EL (cell line): ENCODE results near the gene TJP2.
A peak's percentile ranks its signal among the peaks of the same experiment; 100 is the strongest.

Experiments
- DNase-seq: peaks from one replicate; pipeline ENCODE4 v3.0.0-alpha.2; 2016

The TJP2 gene

DNA sequence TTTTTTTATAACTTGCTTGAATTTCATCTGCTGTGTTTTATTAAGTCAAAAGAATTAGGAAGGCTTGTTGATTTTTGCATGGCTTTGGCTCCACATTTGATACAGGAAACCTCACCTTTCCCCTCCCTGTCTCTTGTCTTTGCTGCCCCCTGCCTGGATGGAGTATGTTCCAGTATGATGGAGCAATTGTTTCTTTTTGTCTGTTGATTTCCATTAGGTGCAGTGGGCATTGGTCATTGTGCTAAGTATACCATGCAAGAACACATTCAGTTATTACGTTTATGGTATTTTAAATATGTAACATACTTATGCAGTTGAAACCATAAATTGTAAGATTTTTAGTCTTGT is 19.6 kb downstream of the TJP2 start:
- DNase-seq: no peak

DNA sequence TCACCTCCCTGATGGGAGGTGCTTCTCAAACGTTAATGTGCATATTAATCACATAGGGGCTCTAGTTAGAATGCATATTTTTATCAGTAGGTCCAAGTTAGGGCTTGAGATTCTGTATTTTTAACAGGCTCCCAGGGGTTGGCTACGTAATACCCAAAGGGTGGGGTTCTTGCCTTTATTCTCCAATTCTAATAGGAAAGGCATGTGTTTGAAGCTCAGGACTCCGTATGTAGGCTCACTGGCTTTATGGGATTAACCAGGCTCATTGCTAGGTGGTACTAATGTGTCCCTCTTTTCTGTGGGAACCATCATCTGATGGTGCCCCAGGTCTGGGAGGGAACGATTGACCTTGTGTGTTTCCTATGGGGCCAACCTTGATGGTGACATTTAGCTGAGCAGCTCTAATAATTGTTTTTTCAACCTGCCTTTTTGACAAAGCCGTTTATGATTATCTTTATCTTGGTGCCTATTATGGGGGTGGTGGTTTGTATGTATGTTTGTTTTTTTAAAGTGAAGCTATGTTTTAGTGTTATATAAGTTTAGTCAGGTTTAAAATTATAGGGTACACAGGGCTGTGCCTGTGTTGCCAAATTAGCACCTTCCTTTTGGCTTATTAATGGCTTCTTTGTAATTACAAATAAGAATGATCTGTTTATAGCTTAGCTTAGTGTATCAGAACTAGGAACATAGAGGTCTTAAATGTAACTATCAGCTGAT is 20.8 kb downstream of the TJP2 start:
- no peak for DNase-seq

DNA sequence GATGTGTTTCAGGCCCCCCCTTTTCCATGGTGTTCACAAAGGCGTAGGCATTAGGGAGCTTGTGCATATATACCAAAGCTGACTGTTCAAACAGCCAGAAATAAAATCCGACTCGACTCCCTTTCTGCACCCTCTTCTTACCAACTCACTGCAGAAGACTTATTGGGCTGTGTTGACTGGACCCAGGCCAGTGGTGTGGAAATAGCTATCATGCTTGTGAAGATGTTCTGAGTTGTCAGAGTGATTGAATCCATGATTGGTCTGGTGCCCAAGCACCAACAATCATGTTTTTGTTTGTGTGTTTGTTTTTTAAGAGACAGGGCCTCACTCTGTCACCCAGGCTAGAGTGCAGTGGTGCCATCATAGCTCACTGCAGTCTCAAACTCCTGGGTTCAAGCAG is 21.6 kb downstream of the TJP2 start:
- no peak for DNase-seq

DNA sequence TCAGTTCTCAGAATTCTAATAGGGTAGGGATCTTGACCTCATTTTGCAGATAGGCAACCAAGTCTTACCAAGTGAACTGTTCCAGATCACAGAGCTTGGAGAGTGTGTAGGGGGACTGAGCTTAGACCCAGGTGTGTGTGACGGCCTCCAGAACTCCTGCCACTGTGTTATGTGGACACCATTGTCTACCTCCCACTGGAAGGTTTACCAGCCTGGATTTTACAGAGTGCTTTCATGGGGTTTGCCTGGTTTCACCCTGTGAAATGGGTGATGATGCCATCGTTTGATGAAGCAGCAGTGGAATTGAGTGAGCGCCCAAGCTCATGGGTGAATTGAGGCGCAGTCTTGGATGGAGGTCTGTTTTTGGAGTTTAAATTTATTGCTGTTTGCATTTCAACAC is 23.6 kb downstream of the TJP2 start:
- DNase-seq: no peak

DNA sequence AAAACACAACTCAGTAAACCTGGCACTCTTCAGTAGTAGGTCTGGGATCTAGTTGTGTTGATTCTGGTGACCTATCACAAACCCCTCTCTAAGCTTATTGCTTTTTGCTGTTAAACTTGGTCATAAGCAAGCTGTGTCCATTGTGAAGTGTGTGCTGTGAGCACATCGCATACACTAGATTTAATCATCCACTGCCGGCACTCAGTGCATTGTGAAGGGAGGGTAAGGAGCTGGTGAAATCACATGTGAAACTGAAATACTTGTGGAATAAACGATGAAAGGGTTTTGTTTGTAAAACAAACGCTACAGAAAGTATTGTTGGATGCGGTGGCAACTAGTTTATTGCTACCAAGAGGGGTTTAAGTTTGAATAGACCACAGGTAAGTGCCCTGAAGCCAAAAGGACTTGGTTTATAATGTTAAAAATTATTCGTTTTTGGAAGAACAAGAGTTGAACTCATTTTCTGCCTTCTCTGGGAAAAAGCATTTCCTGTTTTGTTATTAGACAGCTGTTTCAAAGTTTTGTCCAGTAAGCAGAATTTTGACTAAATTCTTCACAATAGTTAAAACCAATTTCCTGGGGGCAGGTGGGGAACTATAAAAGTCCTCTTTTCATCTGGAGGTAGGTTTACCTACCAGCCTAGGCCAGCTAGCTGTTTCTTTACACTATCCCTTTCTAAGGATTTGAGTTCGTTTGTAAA is 24.6 kb downstream of the TJP2 start:
- no peak for DNase-seq

DNA sequence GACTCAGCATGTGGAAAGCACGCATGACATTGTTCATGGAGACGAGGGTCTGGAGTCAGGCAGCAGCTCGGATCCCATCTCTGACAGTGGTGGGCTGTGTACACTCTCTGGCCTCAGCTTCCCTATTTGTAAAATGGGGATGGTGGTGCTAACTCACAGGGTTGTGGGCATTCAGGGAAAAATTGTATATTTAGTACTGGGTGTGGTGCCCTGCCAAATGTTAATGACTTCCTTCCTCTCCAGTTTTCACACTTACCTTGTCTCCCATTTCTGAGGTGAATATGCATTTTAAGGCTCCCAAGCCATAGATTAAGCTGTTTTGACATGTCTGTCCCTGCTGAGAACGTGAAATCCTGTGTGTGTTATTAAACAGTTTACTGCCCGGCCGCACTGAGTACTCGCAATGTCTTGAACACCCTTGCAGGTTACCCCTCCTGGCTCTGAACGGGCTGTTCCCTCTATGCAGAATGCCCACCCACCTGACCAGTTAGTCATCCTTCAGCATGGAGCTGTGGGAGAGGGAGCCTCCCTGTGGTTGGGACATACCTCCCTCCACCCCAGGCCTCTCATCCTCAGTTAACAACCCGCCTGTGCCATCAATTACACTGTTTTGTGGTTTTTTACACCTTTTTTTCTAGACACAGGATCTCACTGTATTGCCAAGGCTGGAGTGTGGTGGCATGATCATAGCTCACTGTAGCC is 25.8 kb downstream of the TJP2 start:
- peak; percentile 28 for DNase-seq

DNA sequence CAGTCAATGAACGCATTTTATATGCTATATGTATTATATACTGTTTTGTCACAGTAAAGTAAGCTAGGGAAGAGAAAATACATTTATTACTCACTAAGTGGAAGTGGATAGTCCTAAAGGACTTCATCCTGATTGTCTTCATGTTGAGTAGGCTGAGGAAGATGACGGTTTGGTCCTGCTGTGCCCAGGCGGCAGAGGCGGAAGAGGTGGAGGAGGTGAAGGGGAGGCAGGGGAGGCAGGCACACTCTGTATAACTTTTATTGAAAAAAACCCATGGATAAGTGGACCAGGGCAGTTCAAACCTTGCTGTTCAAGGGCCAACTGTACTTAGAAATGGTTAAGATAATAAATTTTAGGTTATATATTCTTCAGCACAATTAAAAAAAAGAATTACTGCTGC is 28.5 kb downstream of the TJP2 start:
- DNase-seq: no peak

DNA sequence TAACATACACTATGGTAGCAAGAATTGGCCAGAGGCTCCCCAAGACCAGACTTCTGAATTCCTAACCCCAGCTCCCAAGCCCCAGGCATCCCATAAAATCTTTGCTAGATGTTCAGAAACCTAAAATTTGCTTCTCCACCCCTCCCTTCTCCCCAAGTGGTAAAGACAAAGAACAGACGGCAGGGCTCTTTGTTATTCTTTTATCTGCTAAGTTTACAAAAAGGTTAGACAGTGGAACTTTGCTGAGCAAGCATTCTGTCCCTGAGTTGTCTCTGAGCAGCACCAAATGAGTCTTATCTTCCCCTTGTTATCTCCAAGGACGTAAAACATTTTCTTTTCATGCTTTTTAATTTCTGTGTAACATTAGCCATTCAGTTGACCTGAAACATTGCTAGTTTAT is 30.2 kb downstream of the TJP2 start:
- no peak for DNase-seq

DNA sequence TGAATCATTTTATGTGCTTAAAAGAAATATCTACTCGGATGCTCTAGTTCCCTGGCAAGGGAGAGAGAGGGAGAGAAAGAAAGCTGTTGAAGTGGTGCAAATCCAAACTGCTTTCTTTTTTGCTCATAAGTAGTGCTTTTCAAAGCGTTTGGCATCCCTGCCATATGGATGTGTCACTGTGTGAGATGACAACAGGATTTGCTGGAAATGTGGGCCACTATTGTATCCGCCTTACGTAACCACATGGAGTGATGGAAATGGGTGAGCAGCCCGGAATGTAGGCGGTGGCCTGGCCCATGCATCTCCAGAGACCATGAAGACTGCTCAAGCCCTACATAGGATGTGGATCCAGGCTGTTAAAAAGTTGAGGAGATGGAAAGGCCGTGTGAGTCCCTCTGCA is 30.8 kb downstream of the TJP2 start:
- peak; percentile 46 for DNase-seq

DNA sequence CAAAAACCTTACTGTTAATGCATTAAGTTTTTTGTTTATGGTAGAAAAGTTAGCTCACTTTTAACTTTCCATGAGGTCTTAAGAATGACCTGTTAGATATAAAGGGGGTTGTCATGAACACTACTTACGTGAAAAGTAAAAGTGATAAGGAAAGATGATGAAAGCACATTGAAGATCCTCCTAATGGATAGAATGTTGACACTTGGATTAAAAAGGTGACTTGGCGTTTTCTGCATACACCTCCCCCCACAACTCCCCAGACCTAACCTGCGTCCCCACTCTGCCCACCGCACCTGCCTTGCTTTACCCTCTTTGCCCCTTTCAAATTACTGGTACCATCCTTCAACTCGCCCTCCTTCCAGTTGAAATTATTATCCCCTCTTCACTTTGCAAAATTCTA is 32.0 kb downstream of the TJP2 start:
- DNase-seq: no peak

DNA sequence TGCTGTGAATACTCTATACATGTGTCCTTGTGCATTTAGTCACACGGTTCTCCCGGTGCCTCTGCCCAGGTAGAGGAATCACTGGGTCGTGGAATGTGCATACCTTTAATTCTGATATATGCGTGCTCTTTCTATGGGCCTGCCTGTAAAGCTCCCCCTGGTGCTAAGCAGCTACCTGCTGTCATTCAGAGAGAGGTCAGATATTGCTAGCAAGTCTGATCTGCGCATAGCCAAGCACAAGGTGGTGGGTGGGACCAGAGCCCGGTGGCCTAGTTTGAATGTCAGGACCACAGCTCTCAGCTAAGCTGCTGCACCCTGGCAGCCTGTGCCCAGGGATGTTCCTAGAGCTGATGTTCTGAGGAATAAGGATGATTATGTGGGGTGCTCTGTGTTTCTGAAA is 33.4 kb downstream of the TJP2 start:
- DNase-seq: no peak

DNA sequence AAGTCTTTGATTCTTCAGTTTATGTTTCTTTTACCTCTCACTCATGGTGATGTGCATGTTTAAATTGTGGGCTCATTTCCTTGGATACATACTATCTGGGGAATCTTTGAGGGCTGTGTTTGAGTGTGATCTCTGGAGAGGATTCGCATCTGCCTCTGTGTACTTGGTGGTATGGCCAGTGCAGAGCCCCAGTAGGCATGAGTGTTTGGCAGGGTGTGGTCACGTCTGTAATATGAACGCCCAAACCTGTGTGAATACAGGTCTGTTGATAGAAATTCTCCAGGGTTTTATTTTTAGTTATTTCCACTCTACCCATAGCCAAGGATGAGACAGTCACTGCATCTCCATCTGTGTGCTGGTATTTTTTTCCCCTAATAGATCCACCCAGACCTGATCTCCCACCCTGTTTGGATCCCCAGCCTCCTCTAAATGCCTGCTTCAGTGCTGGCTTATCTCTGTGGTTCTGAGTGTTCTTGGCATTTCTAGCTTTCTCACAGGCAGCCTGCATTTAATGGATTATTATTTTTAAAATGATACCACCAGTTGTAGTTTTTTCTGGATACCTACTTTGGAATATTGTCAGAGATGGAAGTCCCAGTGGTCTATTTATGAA is 37.5 kb downstream of the TJP2 start:
- DNase-seq: no peak

DNA sequence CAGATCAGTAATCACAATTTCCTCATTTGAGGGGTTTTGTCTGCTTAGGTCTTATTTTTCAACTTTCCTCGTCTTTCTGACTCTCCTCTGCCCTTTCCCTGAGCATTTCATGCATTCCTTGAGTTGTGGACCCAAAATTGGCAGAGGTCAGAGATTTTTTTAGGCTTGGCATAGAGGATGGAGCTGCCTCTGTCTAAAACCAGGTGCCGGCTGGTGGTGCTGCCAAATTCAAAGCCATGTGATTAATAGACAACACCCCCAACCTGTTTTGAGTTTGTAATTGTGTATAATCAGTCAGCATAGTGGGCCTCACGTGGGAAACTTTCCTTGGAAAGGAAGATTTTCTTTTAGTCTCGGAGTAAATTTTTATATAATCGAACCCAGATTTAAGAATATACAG is 39.6 kb downstream of the TJP2 start:
- no peak for DNase-seq

DNA sequence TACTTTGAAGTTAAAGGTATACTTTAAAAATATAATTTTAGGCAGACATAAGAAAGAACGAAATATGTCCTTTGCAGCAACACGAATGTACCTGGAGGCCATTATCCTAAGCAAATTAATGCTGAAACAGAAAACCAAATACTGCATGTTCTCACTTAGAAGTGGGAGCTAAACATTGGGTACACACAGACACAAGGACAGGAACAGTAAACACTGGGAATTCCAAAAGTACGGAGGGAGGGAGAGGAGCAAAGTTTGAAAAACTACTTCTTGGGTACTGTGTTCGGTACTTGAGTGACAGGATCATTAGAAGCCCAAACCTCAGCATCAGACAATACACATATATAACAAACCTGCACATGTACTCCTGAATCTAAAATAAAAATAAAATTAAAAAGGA is 40.9 kb downstream of the TJP2 start:
- DNase-seq: no peak

DNA sequence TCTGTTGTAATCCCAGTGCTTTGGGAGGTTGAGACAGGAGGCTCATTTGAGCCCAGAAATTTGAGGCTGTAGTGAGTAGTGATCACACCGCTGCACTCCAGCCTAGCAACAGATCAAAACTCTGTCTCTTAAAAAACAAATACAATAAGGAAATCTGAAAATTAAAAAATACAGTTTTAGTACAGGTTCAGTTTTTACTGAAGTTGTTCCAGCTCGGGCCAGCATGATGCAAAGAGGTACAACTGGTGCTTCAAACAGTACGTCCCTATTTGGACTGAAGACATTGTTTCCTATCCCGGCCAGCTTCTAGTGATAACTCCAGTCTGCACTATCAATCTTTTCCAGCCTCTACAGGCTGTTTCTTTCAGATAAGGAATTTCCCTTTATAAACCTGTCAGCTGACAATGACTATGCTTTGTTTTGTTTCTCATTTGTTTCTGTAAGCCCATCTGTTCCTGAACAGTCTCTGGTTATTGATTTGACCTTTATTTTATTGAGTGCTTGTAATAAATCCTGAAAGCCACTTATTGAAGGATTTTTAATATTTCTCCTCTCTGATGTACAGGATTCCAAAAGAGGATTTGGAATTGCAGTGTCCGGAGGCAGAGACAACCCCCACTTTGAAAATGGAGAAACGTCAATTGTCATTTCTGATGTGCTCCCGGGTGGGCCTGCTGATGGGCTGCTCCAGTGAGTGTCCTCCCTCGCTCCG is 41.9 kb downstream of the TJP2 start:
- no peak for DNase-seq

DNA sequence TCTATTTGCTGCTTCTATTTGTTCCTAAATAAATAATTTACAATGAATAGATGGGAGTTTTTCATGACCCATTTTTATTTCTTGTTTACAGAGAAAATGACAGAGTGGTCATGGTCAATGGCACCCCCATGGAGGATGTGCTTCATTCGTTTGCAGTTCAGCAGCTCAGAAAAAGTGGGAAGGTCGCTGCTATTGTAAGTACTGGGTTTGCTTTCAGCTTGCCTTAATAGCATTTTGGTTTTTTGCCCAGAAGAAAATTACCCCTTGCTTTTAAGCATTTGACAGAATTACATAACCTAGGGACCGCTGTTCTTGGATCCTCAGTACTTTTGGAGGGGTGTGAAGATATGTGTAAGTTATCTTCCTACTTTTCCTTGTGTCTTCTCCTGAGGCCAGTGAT is 44.1 kb downstream of the TJP2 start:
- no peak for DNase-seq

DNA sequence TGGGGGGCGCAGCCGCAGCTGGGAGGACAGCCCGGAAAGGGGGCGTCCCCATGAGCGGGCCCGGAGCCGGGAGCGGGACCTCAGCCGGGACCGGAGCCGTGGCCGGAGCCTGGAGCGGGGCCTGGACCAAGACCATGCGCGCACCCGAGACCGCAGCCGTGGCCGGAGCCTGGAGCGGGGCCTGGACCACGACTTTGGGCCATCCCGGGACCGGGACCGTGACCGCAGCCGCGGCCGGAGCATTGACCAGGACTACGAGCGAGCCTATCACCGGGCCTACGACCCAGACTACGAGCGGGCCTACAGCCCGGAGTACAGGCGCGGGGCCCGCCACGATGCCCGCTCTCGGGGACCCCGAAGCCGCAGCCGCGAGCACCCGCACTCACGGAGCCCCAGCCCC is 47.0 kb downstream of the TJP2 start:
- DNase-seq: no peak

DNA sequence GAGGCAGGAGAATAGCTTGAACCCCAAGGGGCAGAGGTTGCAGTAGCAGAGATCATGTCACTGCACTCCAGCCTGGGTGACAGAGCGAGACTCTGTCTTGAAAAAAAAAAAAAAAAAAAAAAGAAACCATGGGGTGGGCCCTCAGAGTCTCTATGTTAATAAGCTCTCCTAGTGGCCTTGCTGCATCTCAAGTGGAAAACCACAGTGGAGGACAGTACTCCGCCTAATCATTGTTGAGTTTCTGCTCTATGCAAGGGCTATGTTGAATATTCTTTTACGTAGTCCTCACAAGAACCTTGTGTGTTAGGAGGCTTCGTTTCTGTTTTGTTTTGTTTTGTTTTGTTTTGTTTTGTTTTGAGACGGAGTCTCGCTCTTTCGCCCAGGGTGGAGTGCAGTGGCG is 48.9 kb downstream of the TJP2 start:
- DNase-seq: no peak

DNA sequence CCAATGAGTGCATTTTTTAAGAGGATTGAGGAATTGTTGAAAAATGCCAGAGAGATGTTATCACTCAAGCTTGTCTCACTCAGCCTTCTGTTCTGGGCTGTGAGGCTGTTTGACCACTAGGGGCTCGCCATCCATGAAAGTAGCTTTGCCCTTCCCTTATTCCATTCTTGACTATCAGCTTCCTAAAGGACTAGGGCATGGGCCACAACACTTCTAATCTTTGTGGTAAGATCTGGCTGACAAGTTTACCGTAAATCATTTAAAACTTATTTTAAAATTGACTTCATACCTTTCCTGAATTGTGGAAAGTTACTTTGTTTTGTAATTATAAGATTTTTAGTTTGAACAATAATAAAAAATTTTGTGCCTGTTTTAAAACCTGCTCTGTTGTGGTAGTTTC is 49.5 kb downstream of the TJP2 start:
- DNase-seq: peak; percentile 83

DNA sequence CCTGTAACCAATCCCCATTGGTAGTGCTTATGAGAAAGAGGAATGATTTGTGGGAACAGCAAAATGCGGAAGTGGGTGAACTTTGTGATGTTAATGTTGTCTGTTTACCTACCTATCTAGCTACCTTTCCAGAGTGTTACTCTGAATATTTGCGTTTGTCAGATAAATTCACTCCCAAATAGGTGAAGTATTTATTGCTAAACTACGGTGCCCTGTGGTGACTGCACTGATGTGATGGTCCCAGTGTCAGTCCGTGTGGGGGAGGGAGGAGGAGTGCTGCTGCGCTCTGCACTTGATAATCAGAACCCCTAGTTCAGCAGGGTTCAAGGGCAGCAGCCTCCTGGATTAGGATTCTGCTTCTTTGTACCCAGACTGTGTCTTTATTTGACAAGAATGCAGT is 55.3 kb downstream of the TJP2 start:
- DNase-seq: no peak

DNA sequence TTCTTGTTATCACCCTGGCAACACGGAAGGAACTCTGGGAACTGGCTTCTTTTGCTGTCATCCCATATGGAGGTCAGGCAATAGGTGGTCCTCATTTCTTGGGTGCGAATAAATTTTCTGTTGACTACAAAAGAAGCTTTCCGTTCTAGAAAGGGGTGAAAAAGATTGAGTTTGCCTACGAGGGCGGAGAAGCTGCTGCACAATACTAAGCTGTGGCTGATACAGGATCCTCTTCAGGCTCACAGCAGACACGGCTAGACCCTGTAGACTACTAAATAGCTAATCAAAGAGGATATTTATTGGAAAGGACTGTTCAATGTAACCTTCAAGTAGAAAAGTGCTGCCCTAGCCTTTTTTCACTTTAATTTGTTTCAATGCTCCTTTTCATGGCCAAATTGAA is 58.1 kb downstream of the TJP2 start:
- no peak for DNase-seq

DNA sequence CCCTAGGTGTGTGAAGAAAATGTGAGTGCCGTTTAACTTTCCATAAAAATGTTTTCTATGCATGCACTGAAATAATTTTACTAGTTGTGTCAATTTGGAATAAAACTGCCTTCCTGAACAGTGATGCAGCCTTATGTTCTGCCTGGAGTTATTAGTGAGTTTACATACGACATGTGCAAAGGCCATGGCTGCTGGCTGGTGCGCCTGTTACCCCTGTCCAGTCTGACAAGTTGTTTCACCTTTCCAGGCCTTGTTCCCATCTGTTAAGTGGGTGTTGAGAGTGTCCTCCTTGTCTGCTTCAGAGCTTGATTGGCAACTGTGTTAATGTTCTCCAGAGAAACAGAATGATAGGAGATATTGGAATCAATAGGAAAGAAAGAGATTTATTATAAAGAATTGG is 60.6 kb downstream of the TJP2 start:
- no peak for DNase-seq

DNA sequence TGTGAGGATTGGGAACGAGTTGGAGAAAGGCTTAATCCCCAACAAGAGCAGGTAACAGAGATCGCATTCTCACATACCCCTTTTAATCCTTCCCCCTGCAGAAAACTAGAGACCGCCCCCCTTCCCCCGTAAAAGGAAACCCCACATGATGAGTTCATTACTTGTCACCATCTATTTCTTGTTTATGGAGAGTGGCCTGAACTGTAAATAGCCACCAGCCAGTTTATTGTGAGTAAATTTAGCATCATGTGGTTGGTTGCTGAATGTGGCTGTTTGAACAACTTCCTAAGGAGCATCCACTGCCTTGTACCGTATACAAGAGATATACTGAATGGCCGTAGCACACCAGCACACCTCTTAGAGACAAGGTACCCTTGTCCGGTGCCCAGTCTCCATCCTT is 62.1 kb downstream of the TJP2 start:
- no peak for DNase-seq
